GM23338 (cell line): Measurements from ENCODE around the gene OPTC. TPM values are rescaled to one million over a fixed set of nuclear protein-coding genes. Genes with fewer than 3 reads are reported as not detected.

ENCODE experiments used
- ATAC-seq: fragments of 200-7000 bp; cut with Tn5 transposase; 3 replicates; pipeline ENCODE4 v1.9.1; 2020
- DNase-seq: peaks from one replicate; pipeline ENCODE4 v3.0.0-alpha.2; 2015; ENCODE audit warnings: low spot score
- H2AFZ ChIP-seq: fragments of 200-600 bp; sonication (generic); 2 replicates; pipeline ENCODE4 v1.8.0; 2016; ENCODE audit warnings: antibody characterized with exemption, mild to moderate bottlenecking, moderate library complexity
- H3F3A ChIP-seq: fragments of 200-600 bp; sonication (generic); replicated peaks from 2 replicates; pipeline ENCODE4 v1.8.0; 2017; ENCODE audit warnings: antibody characterized with exemption, mixed run types, low read depth
- H3K27ac ChIP-seq: fragments of 200-600 bp; sonication (generic); 2 replicates; pipeline ENCODE4 v1.6.1; 2016; ENCODE audit warnings: low read depth
- H3K27me3 ChIP-seq: fragments of 200-600 bp; sonication (generic); 2 replicates; pipeline ENCODE4 v1.8.0; 2016; ENCODE audit warnings: mild to moderate bottlenecking, mixed run types, moderate library complexity; ENCODE audit not compliant: insufficient read depth
- H3K36me3 ChIP-seq: fragments of 200-600 bp; sonication (generic); 2 replicates; pipeline ENCODE4 v1.8.0; 2016; ENCODE audit warnings: mild to moderate bottlenecking; ENCODE audit not compliant: insufficient read depth
- H3K4me1 ChIP-seq: fragments of 200-600 bp; sonication (generic); 2 replicates; pipeline ENCODE4 v1.8.0; 2016; ENCODE audit warnings: mild to moderate bottlenecking, moderate library complexity; ENCODE audit not compliant: insufficient read depth
- H3K4me2 ChIP-seq: fragments of 200-600 bp; sonication (generic); 2 replicates; pipeline ENCODE4 v1.7.1; 2017; ENCODE audit warnings: mixed run types
- H3K4me3 ChIP-seq: fragments of 200-600 bp; sonication (generic); 2 replicates; pipeline ENCODE4 v1.6.1; 2016; ENCODE audit warnings: mixed run types
- H3K79me2 ChIP-seq: fragments of 200-600 bp; sonication (generic); replicated peaks from 2 replicates; pipeline ENCODE4 v1.8.0; 2017; ENCODE audit warnings: mild to moderate bottlenecking; ENCODE audit not compliant: insufficient read depth
- H3K9me2 ChIP-seq: fragments of 200-600 bp; sonication (generic); 2 replicates; pipeline ENCODE4 v1.8.0; 2017; ENCODE audit not compliant: insufficient read depth
- H4K20me1 ChIP-seq: fragments of 200-600 bp; sonication (generic); replicated peaks from 2 replicates; pipeline ENCODE4 v1.8.0; 2017; ENCODE audit warnings: mild to moderate bottlenecking; ENCODE audit not compliant: insufficient read depth
- H3K27ac Mint-ChIP-seq: 2 replicates; pipeline ENCODE4 v1.8.0; 2020; ENCODE audit warnings: inconsistent platforms, mild to moderate bottlenecking, moderate library complexity, mixed read lengths
- H3K27me3 Mint-ChIP-seq: 3 replicates; pipeline ENCODE4 v1.8.0; 2022; ENCODE audit warnings: low read depth, mild to moderate bottlenecking, moderate library complexity, mixed read lengths, inconsistent platforms; ENCODE audit not compliant: insufficient read depth, poor library complexity
- H3K36me3 Mint-ChIP-seq: 3 replicates; pipeline ENCODE4 v1.8.0; 2021; ENCODE audit warnings: low read depth, mild to moderate bottlenecking, inconsistent platforms, moderate library complexity, mixed read lengths
- H3K4me1 Mint-ChIP-seq: 3 replicates; pipeline ENCODE4 v1.8.0; 2020; ENCODE audit warnings: mild to moderate bottlenecking, inconsistent platforms, mixed read lengths
- H3K4me3 Mint-ChIP-seq: 3 replicates; pipeline ENCODE4 v1.8.0; 2021; ENCODE audit warnings: moderate library complexity, mild to moderate bottlenecking, inconsistent platforms, mixed read lengths
- H3K9me3 Mint-ChIP-seq: 3 replicates; pipeline ENCODE4 v1.8.0; 2020; ENCODE audit warnings: moderate library complexity, mild to moderate bottlenecking, inconsistent platforms, mixed read lengths
- CREB1 ChIP-seq: fragments of 250-450 bp; sonication (Bioruptor Pico); IDR thresholded peaks from 2 replicates; pipeline ENCODE4 v1.5.0; 2020; ENCODE audit warnings: low read depth, mild to moderate bottlenecking, moderate library complexity
- EZH2 ChIP-seq: fragments of 200-600 bp; sonication (generic); IDR thresholded peaks from one replicate; pipeline ENCODE4 v1.8.0; 2017; ENCODE audit warnings: antibody characterized with exemption, mild to moderate bottlenecking, low read depth; ENCODE audit not compliant: unreplicated experiment
- EZH2phosphoT487 ChIP-seq: fragments of 200-600 bp; sonication (generic); IDR thresholded peaks from one replicate; pipeline ENCODE4 v1.8.1; 2018; ENCODE audit warnings: antibody characterized with exemption; ENCODE audit not compliant: unreplicated experiment
- JUNB ChIP-seq: IDR thresholded peaks from one replicate; pipeline ENCODE4 v1.6.1; 2016; ENCODE audit warnings: antibody characterized with exemption; ENCODE audit not compliant: unreplicated experiment
- NANOG ChIP-seq: IDR thresholded peaks from 2 replicates; pipeline ENCODE4 v1.6.1; 2016; ENCODE audit warnings: antibody characterized with exemption, borderline replicate concordance
- POLR2AphosphoS5 ChIP-seq: IDR thresholded peaks from 2 replicates; pipeline ENCODE4 v1.6.1; 2016; ENCODE audit warnings: antibody characterized with exemption, low read depth
- STAT1 ChIP-seq: IDR thresholded peaks from one replicate; pipeline ENCODE4 v1.6.1; 2016; ENCODE audit warnings: antibody characterized with exemption; ENCODE audit not compliant: unreplicated experiment
- ZNF114 ChIP-seq: fragments of 250-450 bp; sonication (Bioruptor Pico); IDR thresholded peaks from 2 replicates; pipeline ENCODE4 v1.5.0; 2020; ENCODE audit warnings: mild to moderate bottlenecking, moderate library complexity
- ZNF331 ChIP-seq: fragments of 250-450 bp; sonication (Bioruptor Pico); IDR thresholded peaks from 2 replicates; pipeline ENCODE4 v1.5.0; 2020; ENCODE audit warnings: low read depth, mild to moderate bottlenecking, moderate library complexity
- polyA plus RNA-seq: library from polyadenylated mRNA; unstranded; fragments of >200 nt; fragmentation: Nextera tagmentation; extraction: Ambion mirVana; gene quantifications from 2 replicates; pipeline ENCODE4 v1.2.1, GENCODE V29; 2016
- total RNA-seq: library from RNA; depleted of rRNA; stranded (reverse); fragments of >200 nt; shearing (Covaris generic); gene quantifications from 2 replicates; pipeline ENCODE4 v1.2.3, GENCODE V29; 2014
- TF ChIP-seq, protein P1 (sequence below), 2 experiments: fragments of 200-600 bp in 1 of 2; sonication (generic) in 1 of 2; conservative IDR thresholded peaks; 2 replicates each; pipeline versions ENCODE4 v1.5.1 to v1.6.1; 2016 to 2017; ENCODE audit warnings: antibody characterized with exemption in 2 of 2, low read depth in 2 of 2, mild to moderate bottlenecking in 2 of 2, moderate library complexity in 1 of 2
- TF ChIP-seq, protein P2 (sequence below): IDR thresholded peaks from one replicate; pipeline ENCODE4 v1.6.1; 2018; ENCODE audit warnings: antibody characterized with exemption; ENCODE audit not compliant: unreplicated experiment

Gene OPTC
- total and polyA plus RNA-seq, 2 experiments from 2014 or later = 0.50 to 1.0 TPM

DNA sequence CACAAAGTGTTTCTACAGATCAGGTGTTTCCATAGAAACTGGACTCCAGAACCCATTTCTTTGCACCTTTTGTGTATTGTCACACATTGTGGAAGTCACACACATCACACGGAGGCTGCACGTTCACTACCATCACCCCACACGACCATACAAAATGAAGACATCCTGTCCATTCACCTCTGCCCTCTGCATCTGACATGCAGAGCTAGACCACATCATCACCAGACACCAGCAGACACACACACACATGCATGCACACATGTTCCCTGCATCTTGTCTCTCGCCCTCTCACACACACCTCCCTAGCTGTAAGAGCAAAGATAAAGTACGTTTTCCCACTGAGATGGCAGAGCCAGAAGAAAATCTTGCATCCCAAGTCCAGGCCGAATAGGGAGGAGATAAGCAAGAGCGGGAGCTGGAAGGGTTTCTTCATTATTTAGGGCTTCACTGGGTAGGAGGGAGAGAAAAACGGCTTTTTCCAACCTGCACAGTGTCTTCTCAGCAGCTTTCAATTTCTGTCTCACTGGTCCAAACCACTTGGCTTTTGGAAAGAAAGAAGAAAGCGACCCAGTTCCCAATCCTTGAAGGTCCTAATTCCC lies 17.6 kb upstream of the OPTC start (continued):
- TF ChIP-seq, protein P1, sequence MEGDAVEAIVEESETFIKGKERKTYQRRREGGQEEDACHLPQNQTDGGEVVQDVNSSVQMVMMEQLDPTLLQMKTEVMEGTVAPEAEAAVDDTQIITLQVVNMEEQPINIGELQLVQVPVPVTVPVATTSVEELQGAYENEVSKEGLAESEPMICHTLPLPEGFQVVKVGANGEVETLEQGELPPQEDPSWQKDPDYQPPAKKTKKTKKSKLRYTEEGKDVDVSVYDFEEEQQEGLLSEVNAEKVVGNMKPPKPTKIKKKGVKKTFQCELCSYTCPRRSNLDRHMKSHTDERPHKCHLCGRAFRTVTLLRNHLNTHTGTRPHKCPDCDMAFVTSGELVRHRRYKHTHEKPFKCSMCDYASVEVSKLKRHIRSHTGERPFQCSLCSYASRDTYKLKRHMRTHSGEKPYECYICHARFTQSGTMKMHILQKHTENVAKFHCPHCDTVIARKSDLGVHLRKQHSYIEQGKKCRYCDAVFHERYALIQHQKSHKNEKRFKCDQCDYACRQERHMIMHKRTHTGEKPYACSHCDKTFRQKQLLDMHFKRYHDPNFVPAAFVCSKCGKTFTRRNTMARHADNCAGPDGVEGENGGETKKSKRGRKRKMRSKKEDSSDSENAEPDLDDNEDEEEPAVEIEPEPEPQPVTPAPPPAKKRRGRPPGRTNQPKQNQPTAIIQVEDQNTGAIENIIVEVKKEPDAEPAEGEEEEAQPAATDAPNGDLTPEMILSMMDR (conservative IDR thresholded peaks at IDR 0.05; ENCODE audit: low read depth in 2 of 2) = no peak
- no peak for TF ChIP-seq CREB1 (CRISPR knock-in tag)
- no peak for TF ChIP-seq ZNF331
- TF ChIP-seq, protein P2, sequence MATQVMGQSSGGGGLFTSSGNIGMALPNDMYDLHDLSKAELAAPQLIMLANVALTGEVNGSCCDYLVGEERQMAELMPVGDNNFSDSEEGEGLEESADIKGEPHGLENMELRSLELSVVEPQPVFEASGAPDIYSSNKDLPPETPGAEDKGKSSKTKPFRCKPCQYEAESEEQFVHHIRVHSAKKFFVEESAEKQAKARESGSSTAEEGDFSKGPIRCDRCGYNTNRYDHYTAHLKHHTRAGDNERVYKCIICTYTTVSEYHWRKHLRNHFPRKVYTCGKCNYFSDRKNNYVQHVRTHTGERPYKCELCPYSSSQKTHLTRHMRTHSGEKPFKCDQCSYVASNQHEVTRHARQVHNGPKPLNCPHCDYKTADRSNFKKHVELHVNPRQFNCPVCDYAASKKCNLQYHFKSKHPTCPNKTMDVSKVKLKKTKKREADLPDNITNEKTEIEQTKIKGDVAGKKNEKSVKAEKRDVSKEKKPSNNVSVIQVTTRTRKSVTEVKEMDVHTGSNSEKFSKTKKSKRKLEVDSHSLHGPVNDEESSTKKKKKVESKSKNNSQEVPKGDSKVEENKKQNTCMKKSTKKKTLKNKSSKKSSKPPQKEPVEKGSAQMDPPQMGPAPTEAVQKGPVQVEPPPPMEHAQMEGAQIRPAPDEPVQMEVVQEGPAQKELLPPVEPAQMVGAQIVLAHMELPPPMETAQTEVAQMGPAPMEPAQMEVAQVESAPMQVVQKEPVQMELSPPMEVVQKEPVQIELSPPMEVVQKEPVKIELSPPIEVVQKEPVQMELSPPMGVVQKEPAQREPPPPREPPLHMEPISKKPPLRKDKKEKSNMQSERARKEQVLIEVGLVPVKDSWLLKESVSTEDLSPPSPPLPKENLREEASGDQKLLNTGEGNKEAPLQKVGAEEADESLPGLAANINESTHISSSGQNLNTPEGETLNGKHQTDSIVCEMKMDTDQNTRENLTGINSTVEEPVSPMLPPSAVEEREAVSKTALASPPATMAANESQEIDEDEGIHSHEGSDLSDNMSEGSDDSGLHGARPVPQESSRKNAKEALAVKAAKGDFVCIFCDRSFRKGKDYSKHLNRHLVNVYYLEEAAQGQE = no peak

DNA sequence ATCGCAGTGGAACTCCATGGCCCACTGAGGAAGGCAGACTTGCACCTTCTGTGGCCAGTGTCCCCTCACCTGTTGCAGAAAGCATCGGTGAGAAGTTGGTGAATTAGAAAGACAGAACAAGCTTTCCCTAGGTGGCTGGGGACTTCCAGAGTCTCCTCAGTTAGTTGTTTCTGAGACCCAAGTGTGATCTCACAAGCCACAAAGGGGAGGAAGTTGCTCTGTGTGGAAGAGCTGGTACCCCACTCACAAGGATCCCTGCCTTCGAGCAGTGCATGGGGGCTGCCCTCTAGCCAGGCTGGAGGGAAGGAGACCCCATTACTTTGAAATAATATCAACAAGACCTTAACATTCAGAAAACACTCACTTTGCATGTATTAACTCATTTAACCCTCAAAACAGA lies 16.2 kb upstream of the OPTC start:
- H3F3A ChIP-seq = no peaks in the 10 kb centered on the region
- no peak overlapping the region for H3K27ac Mint-ChIP-seq
- no peak for TF ChIP-seq NANOG
- no peak for TF ChIP-seq CREB1 (CRISPR knock-in tag)
- TF ChIP-seq ZNF114 (CRISPR knock-in tag) = no peak
- TF ChIP-seq, protein P1 (conservative IDR thresholded peaks at IDR 0.05; ENCODE audit: low read depth in 2 of 2) = no peak
- TF ChIP-seq POLR2AphosphoS5 = no peak
- no peak for TF ChIP-seq STAT1
- TF ChIP-seq ZNF331 = no peak
- TF ChIP-seq, protein P2 = no peak
- TF ChIP-seq JUNB = no peak
- TF ChIP-seq EZH2 = no peak
- TF ChIP-seq EZH2phosphoT487 = no peak

More for the DNA sequence above, 16.2 kb upstream of the OPTC start:
- Histone ChIP-seq H3K4me2 (no peak overlapping the region), H4K20me1 (no peaks in the 10 kb centered on the region), H3K36me3 (no peaks in the 10 kb centered on the region), H3K4me1 (peaks cover 6% of the 10 kb centered on the region; the same call in 1 of the 2 replicates), H3K4me3 (no peak overlapping the region), H3K79me2 (no peaks in the 10 kb centered on the region), H3K9me2 (no peaks in the 10 kb centered on the region), H3K27me3 (no peaks in the 10 kb centered on the region), H3K27ac (no peak overlapping the region), H2AFZ (no peak overlapping the region)
- no peaks in the 10 kb centered on the region for H3K9me3 Mint-ChIP-seq
- peaks cover 3% of the 10 kb centered on the region for H3K27me3 Mint-ChIP-seq
- DNase-seq (no peak), ATAC-seq (no peak)
- H3K36me3 Mint-ChIP-seq = no peaks in the 10 kb centered on the region
- no peak overlapping the region for H3K4me3 Mint-ChIP-seq
- H3K4me1 Mint-ChIP-seq = peaks cover 28% of the 10 kb centered on the region
